Mucosa of stomach (tissue), 1 donor: ENCODE data around the gene TNPO2.
A peak's percentile ranks its signal among the peaks of the same experiment; 100 is the strongest.

Experiments
- H3K27me3 ChIP-seq: one replicate; pipeline ENCODE4 v1.7.0; 2013; ENCODE audit warnings: mild to moderate bottlenecking, low read length; ENCODE audit not compliant: control insufficient read depth, insufficient read depth
- H3K36me3 ChIP-seq: one replicate; pipeline ENCODE4 v1.7.0; 2013; ENCODE audit warnings: low read length; ENCODE audit not compliant: control insufficient read depth, insufficient read depth
- H3K4me1 ChIP-seq: one replicate; pipeline ENCODE4 v1.7.0; 2013; ENCODE audit warnings: mild to moderate bottlenecking, low read length; ENCODE audit not compliant: control insufficient read depth, insufficient read depth
- H3K4me3 ChIP-seq: one replicate; pipeline ENCODE4 v1.7.0; 2013; ENCODE audit warnings: low read length
- H3K9ac ChIP-seq: one replicate; pipeline ENCODE4 v1.7.0; 2013; ENCODE audit warnings: mild to moderate bottlenecking, low read length, moderate library complexity
- H3K9me3 ChIP-seq: one replicate; pipeline ENCODE4 v1.7.0; 2013; ENCODE audit warnings: mild to moderate bottlenecking, low read length, moderate library complexity; ENCODE audit not compliant: control insufficient read depth
- donor health status: Pancreatic carcinoma.

The TNPO2 gene

GRCh38 chr19:12696366-12697335 is 27.1 kb downstream of the TNPO2 start, which contains the start of gene FBXW9:
FBXW9 (minus strand) TSS chr19:12696631; CDS start chr19:12696581, 50 bp downstream.
- peak within 1 kb of the TSS; percentile 63 for H3K4me3 ChIP-seq
- peaks cover 15% of the 10 kb centered on the region for H3K4me1 ChIP-seq
- peak within 1 kb of the TSS; percentile 71 for H3K9ac ChIP-seq
- no peaks in the 10 kb centered on the region for H3K27me3 ChIP-seq
- no peaks in the 10 kb centered on the region for H3K36me3 ChIP-seq
- no peaks in the 10 kb centered on the region for H3K9me3 ChIP-seq

- no peaks in the 10 kb centered on the region for H3K9me3 ChIP-seq
- H3K4me1 ChIP-seq = peaks cover 15% of the 10 kb centered on the region
- peak overlapping the region; percentile 71 for H3K9ac ChIP-seq
- H3K4me3 ChIP-seq = peak overlapping the region; percentile 63
- H3K36me3 ChIP-seq = no peaks in the 10 kb centered on the region
- no peaks in the 10 kb centered on the region for H3K27me3 ChIP-seq
These were observed 27.8 kb downstream of the TNPO2 start for GRCh38 chr19:12695997-12696365.

- Histone ChIP-seq H3K4me3 (no peak overlapping the region), H3K27me3 (no peaks in the 10 kb centered on the region), H3K4me1 (peaks cover 15% of the 10 kb centered on the region), H3K9me3 (no peaks in the 10 kb centered on the region), H3K9ac (peak overlapping the region; percentile 71), H3K36me3 (no peaks in the 10 kb centered on the region)
These were observed 28.2 kb downstream of the TNPO2 start for GRCh38 chr19:12695514-12695913.

- Histone ChIP-seq H3K9me3 (no peaks in the 10 kb centered on the region), H3K4me1 (peaks cover 15% of the 10 kb centered on the region), H3K36me3 (no peaks in the 10 kb centered on the region), H3K4me3 (no peak overlapping the region), H3K9ac (peak overlapping the region; percentile 71), H3K27me3 (no peaks in the 10 kb centered on the region)
These were observed 28.6 kb downstream of the TNPO2 start for GRCh38 chr19:12695096-12695495.

- no peaks in the 10 kb centered on the region for H3K36me3 ChIP-seq
- no peak overlapping the region for H3K9ac ChIP-seq
- peaks cover 15% of the 10 kb centered on the region for H3K4me1 ChIP-seq
- H3K4me3 ChIP-seq = no peak overlapping the region
- no peaks in the 10 kb centered on the region for H3K9me3 ChIP-seq
- H3K27me3 ChIP-seq = no peaks in the 10 kb centered on the region
These were observed 29.1 kb downstream of the TNPO2 start for GRCh38 chr19:12694641-12695040.

GRCh38 chr19:12692960-12693359 is 30.8 kb downstream of the TNPO2 start:
- Histone ChIP-seq H3K36me3 (no peaks in the 10 kb centered on the region), H3K9ac (no peak overlapping the region), H3K9me3 (no peaks in the 10 kb centered on the region), H3K4me1 (peaks cover 15% of the 10 kb centered on the region), H3K4me3 (no peak overlapping the region), H3K27me3 (no peaks in the 10 kb centered on the region)

GRCh38 chr19:12689581-12690216 is 34.0 kb downstream of the TNPO2 start:
- Histone ChIP-seq H3K27me3 (no peaks in the 10 kb centered on the region), H3K4me3 (no peak overlapping the region), H3K9ac (no peak overlapping the region), H3K9me3 (no peaks in the 10 kb centered on the region), H3K36me3 (no peaks in the 10 kb centered on the region), H3K4me1 (no peaks in the 10 kb centered on the region)

GRCh38 chr19:12689012-12689411 is 34.7 kb downstream of the TNPO2 start:
- no peak overlapping the region for H3K9ac ChIP-seq
- no peaks in the 10 kb centered on the region for H3K4me1 ChIP-seq
- H3K4me3 ChIP-seq = no peak overlapping the region
- H3K9me3 ChIP-seq = no peaks in the 10 kb centered on the region
- H3K27me3 ChIP-seq = no peaks in the 10 kb centered on the region
- H3K36me3 ChIP-seq = no peaks in the 10 kb centered on the region

GRCh38 chr19:12687496-12688196 is 36.1 kb downstream of the TNPO2 start, which contains the start of gene GNG14:
GNG14 (plus strand) TSS chr19:12687998; CDS start chr19:12688049, 51 bp downstream.
- Histone ChIP-seq H3K4me3 (no peak within 1 kb of the TSS), H3K27me3 (no peaks in the 10 kb centered on the region), H3K9ac (peak within 1 kb of the TSS; percentile 25), H3K36me3 (no peaks in the 10 kb centered on the region), H3K9me3 (no peaks in the 10 kb centered on the region), H3K4me1 (no peaks in the 10 kb centered on the region)

- Histone ChIP-seq H3K4me1 (no peaks in the 10 kb centered on the region), H3K9ac (no peak overlapping the region), H3K36me3 (no peaks in the 10 kb centered on the region), H3K9me3 (no peaks in the 10 kb centered on the region), H3K4me3 (no peak overlapping the region), H3K27me3 (no peaks in the 10 kb centered on the region)
These were observed 37.9 kb downstream of the TNPO2 start for GRCh38 chr19:12685831-12686230.

GRCh38 chr19:12681074-12681987 is 42.4 kb downstream of the TNPO2 start, which contains the start of gene DHPS:
DHPS (minus strand) TSS chr19:12681880; CDS start chr19:12681766, 114 bp downstream.
- H3K4me3 ChIP-seq = peak within 1 kb of the TSS; percentile 99
- H3K9ac ChIP-seq = peak within 1 kb of the TSS; percentile 91
- H3K27me3 ChIP-seq = no peaks in the 10 kb centered on the region
- peaks cover 10% of the 10 kb centered on the region for H3K36me3 ChIP-seq
- no peaks in the 10 kb centered on the region for H3K4me1 ChIP-seq
- H3K9me3 ChIP-seq = no peaks in the 10 kb centered on the region
